ENCODE results near the gene HOXD9.

HOXD9 gene

GRCh38 chr2:176117162-176117822, 5.2 kb upstream of the HOXD9 start:
- no peak overlapping the region for H3K9ac ChIP-seq
- H4K20me1 ChIP-seq = peaks cover 90% of the 10 kb centered on the region
- no peaks in the 10 kb centered on the region for H3K36me3 ChIP-seq
- H3K27me3 ChIP-seq = peaks cover 100% of the 10 kb centered on the region
- no peaks in the 10 kb centered on the region for H3K4me1 ChIP-seq
- no peak overlapping the region for H3K4me2 ChIP-seq
- H3K27ac ChIP-seq = no peak overlapping the region
- H3K9me3 ChIP-seq = peaks cover 74% of the 10 kb centered on the region
- H3K4me3 ChIP-seq = 0 out of 2 replicates have a peak overlapping the region, but pooled peaks have one; percentile 2
- no peak for TF ChIP-seq Cebpa-rat (IDR thresholded peaks at IDR 0.05)

- Histone ChIP-seq H3K27me3 (peaks cover 100% of the 10 kb centered on the region), H4K20me1 (peaks cover 90% of the 10 kb centered on the region), H3K9ac (no peak overlapping the region), H3K9me3 (peaks cover 74% of the 10 kb centered on the region), H3K27ac (no peak overlapping the region), H3K36me3 (no peaks in the 10 kb centered on the region), H3K4me2 (no peak overlapping the region), H3K4me3 (0 out of 2 replicates have a peak overlapping the region, but pooled peaks have one; percentile 2), H3K4me1 (no peaks in the 10 kb centered on the region)
- TF ChIP-seq Cebpa-rat (IDR thresholded peaks at IDR 0.05) = no peak
Observed at GRCh38 chr2:176117823-176118371, 4.6 kb upstream of the HOXD9 start.

GRCh38 chr2:176118601-176119339, 3.7 kb upstream of the HOXD9 start:
- Histone ChIP-seq H3K4me1 (no peaks in the 10 kb centered on the region), H3K27me3 (peaks cover 100% of the 10 kb centered on the region), H3K9ac (no peak overlapping the region), H4K20me1 (peaks cover 93% of the 10 kb centered on the region), H3K27ac (no peak overlapping the region), H3K9me3 (peaks cover 78% of the 10 kb centered on the region), H3K4me3 (no peak overlapping the region), H3K4me2 (no peak overlapping the region), H3K36me3 (no peaks in the 10 kb centered on the region)
- TF ChIP-seq Cebpa-rat (IDR thresholded peaks at IDR 0.05) = no peak

DNA sequence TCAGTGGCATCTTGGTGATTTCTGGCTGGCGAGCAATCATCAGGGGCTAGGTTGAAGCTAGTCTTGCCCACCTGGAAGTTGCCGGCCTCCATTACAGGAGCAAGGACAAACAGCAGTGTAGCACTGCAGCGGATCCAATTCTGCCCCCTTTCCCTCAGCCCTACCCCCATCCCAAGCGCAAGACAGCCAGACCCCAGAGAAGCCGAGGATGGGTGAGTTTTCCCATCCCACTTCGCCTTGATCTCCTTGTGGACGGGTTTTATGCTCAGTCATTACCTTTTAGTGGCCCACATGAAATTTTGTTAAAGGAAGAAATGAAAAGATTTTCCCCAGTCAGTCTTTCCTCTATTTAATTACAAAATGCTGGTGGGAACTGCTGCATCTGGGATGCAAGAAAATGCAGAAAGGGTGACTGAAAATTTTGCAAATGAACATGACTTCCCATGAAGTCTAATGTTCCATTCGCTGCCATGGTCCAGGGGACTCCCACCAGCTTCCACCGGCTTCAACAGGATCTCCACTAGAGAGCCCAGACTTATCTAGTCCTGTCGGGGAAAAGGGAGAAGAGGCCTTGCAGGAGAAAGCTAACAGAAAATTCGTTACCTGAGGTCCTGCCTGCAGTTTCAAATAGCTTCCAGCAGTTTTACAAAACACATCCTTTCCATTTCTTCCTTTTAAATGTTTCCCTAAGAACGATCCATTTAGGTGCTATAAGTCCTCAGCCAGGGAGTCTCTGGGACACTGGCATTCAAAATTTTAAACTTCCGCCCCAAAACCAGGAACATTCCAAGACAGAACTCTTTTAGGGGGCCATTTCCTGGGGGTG, 1.9 kb upstream of the HOXD9 start:
- H3K4me3 ChIP-seq = no peak overlapping the region
- no peaks in the 10 kb centered on the region for H3K36me3 ChIP-seq
- H3K27ac ChIP-seq = no peak overlapping the region
- H4K20me1 ChIP-seq = peaks cover 96% of the 10 kb centered on the region
- no peak overlapping the region for H3K4me2 ChIP-seq
- H3K9me3 ChIP-seq = peaks cover 67% of the 10 kb centered on the region
- peaks cover 100% of the 10 kb centered on the region for H3K27me3 ChIP-seq
- no peak for TF ChIP-seq Cebpa-rat (IDR thresholded peaks at IDR 0.05)
- no peaks in the 10 kb centered on the region for H3K4me1 ChIP-seq
- H3K9ac ChIP-seq = no peak overlapping the region

- Histone ChIP-seq H3K9me3 (peaks cover 59% of the 10 kb centered on the region), H3K4me2 (no peak overlapping the region), H3K27me3 (peaks cover 100% of the 10 kb centered on the region), H3K36me3 (no peaks in the 10 kb centered on the region), H3K27ac (no peak overlapping the region), H3K4me3 (no peak overlapping the region; the same call in 1 of the 2 replicates), H4K20me1 (peaks cover 96% of the 10 kb centered on the region), H3K4me1 (no peaks in the 10 kb centered on the region), H3K9ac (no peak overlapping the region)
- TF ChIP-seq Cebpa-rat (IDR thresholded peaks at IDR 0.05) = no peak
Observed at GRCh38 chr2:176121190-176122051, 1.1 kb upstream of the HOXD9 start.

GRCh38 chr2:176122052-176122682, 352 bp upstream of the HOXD9 start:
- TF ChIP-seq Cebpa-rat (IDR thresholded peaks at IDR 0.05) = no peak
- Histone ChIP-seq H3K9me3 (peaks cover 52% of the 10 kb centered on the region), H3K4me3 (peak overlapping the region; percentile 33; the same call in 1 of the 2 replicates), H4K20me1 (peaks cover 96% of the 10 kb centered on the region), H3K4me1 (no peaks in the 10 kb centered on the region), H3K27me3 (peaks cover 100% of the 10 kb centered on the region), H3K4me2 (no peak overlapping the region), H3K27ac (no peak overlapping the region), H3K9ac (no peak overlapping the region), H3K36me3 (no peaks in the 10 kb centered on the region)

DNA sequence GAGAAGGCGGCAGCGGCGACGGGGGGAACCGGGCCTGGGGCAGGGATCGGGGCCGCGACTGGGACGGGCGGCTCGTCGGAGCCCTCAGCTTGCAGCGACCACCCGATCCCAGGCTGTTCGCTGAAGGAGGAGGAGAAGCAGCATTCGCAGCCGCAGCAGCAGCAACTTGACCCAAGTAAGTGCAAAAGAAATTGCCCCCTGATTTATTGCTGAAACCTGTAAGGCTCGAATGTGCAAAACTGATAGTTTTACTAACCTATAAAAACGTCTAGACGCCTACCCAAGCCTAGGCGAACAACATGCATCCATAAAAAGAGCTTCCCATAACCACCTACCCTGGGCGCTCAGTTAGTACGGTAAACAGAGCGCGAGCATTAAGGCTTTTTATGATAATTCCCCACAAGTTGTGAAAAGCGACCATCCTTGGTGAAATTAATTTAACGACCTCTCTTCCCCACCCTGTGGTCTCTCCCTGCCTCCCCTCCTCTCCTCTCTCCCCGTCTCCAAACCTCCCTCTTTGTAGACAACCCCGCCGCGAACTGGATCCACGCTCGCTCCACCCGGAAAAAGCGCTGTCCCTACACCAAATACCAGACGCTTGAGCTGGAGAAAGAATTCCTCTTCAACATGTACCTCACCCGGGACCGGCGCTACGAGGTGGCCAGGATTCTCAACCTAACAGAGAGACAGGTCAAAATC, 1.0 kb downstream of the HOXD9 start:
- Histone ChIP-seq H3K27me3 (peaks cover 100% of the 10 kb centered on the region), H3K4me1 (peaks cover 5% of the 10 kb centered on the region), H3K4me3 (peak overlapping the region; percentile 33; the same call in 1 of the 2 replicates), H3K36me3 (no peaks in the 10 kb centered on the region), H4K20me1 (peaks cover 96% of the 10 kb centered on the region), H3K9ac (no peak overlapping the region), H3K27ac (no peak overlapping the region), H3K4me2 (no peak overlapping the region), H3K9me3 (peaks cover 38% of the 10 kb centered on the region)
- no peak for TF ChIP-seq Cebpa-rat (IDR thresholded peaks at IDR 0.05)

Measured in BLaER1 (cell line).